CD14-positive monocyte (primary cell): ENCODE results near the gene FAM9C. TPM values are rescaled to one million over a fixed set of nuclear protein-coding genes. Genes with fewer than 3 reads are reported as not detected.

Source experiments
- DNase-seq, 3 donors: peaks; one replicate each; pipeline ENCODE4 v3.0.0-alpha.2; 2011 to 2022
- H2AFZ ChIP-seq: 2 replicates; pipeline ENCODE4 v1.6.0; 2012; ENCODE audit warnings: mild to moderate bottlenecking, low read depth, low read length, inconsistent platforms; ENCODE audit not compliant: insufficient read depth, poor library complexity, severe bottlenecking
- H3K27ac ChIP-seq, 2 donors: 1 replicate in 1 of 2; 2 replicates in 1 of 2; pipeline ENCODE4 v1.5.1; 2012 to 2013; ENCODE audit warnings: low read length in 2 of 2, control low read depth in 1 of 2, inconsistent platforms in 1 of 2, low read depth in 1 of 2, mild to moderate bottlenecking in 1 of 2
- H3K27me3 ChIP-seq, 2 donors: one replicate each; pipeline versions ENCODE4 v1.6.0 to v1.6.1; 2011 to 2013; ENCODE audit warnings: low read length in 2 of 2; ENCODE audit not compliant: control insufficient read depth in 2 of 2, insufficient read depth in 2 of 2
- H3K36me3 ChIP-seq, 2 donors: replicated peaks in 1 of 2; 1 replicate in 1 of 2; 2 replicates in 1 of 2; pipeline versions ENCODE4 v1.5.1 to v1.6.1; 2012 to 2013; ENCODE audit warnings: low read length in 2 of 2, control low read depth in 1 of 2, inconsistent platforms in 1 of 2, mild to moderate bottlenecking in 1 of 2; ENCODE audit not compliant: insufficient read depth in 2 of 2, control insufficient read depth in 1 of 2
- H3K4me1 ChIP-seq, 2 donors: 1 replicate in 1 of 2; 2 replicates in 1 of 2; pipeline versions ENCODE4 v1.5.1 to v1.6.1; 2012 to 2013; ENCODE audit warnings: low read length in 2 of 2, control low read depth in 1 of 2, inconsistent platforms in 1 of 2, mild to moderate bottlenecking in 1 of 2, moderate library complexity in 1 of 2; ENCODE audit not compliant: insufficient read depth in 2 of 2, control insufficient read depth in 1 of 2
- H3K4me2 ChIP-seq: replicated peaks from 2 replicates; pipeline ENCODE3; 2012; ENCODE audit warnings: low read length, moderate library complexity, mild to moderate bottlenecking; ENCODE audit not compliant: poor library complexity, severe bottlenecking; ENCODE audit errors: extremely low read depth
- H3K4me3 ChIP-seq, 3 experiments: fragments of 200-600 bp in 1 of 3; sonication (generic) in 1 of 3; replicated peaks in 1 of 3; 1 replicate in 2 of 3; 2 replicates in 1 of 3; pipeline ENCODE4 v1.5.1; 2011 to 2013; ENCODE audit warnings: low read length in 3 of 3, mild to moderate bottlenecking in 3 of 3, control low read depth in 2 of 3, low read depth in 2 of 3, inconsistent platforms in 1 of 3, moderate library complexity in 1 of 3
- H3K79me2 ChIP-seq: 2 replicates; pipeline ENCODE4 v1.6.0; 2012; ENCODE audit warnings: mild to moderate bottlenecking, control low read depth, inconsistent platforms, low read length, moderate library complexity; ENCODE audit not compliant: insufficient read depth
- H3K9ac ChIP-seq: 2 replicates; pipeline ENCODE4 v1.6.0; 2017; ENCODE audit warnings: low read length, mild to moderate bottlenecking; ENCODE audit not compliant: insufficient read depth, poor library complexity, severe bottlenecking
- H3K9me3 ChIP-seq, 2 donors: replicated peaks in 1 of 2; 1 replicate in 1 of 2; 2 replicates in 1 of 2; pipeline versions ENCODE4 v1.5.1 to v1.6.1; 2012 to 2013; ENCODE audit warnings: low read length in 2 of 2, control low read depth in 1 of 2; ENCODE audit not compliant: control insufficient read depth in 1 of 2, insufficient read depth in 1 of 2
- H4K20me1 ChIP-seq: 2 replicates; pipeline ENCODE4 v1.6.0; 2012; ENCODE audit warnings: mild to moderate bottlenecking, low read length, control low read depth, moderate library complexity; ENCODE audit not compliant: insufficient read depth
- H3K27ac Mint-ChIP-seq, 7 donors: one replicate each; pipeline ENCODE4 v1.8.0; 2020; ENCODE audit warnings: mild to moderate bottlenecking in 7 of 7, mixed read lengths in 7 of 7, moderate library complexity in 6 of 7, inconsistent platforms in 2 of 7
- H3K27me3 Mint-ChIP-seq, 3 donors: one replicate each; pipeline ENCODE4 v1.8.0; 2021 to 2022; ENCODE audit warnings: low read depth in 3 of 3, mild to moderate bottlenecking in 3 of 3, mixed read lengths in 3 of 3, moderate library complexity in 3 of 3, inconsistent platforms in 1 of 3
- H3K36me3 Mint-ChIP-seq, 2 donors: one replicate each; pipeline ENCODE4 v1.8.0; 2020; ENCODE audit warnings: mixed read lengths in 2 of 2, inconsistent platforms in 1 of 2, mild to moderate bottlenecking in 1 of 2
- H3K4me1 Mint-ChIP-seq: one replicate; pipeline ENCODE4 v1.8.0; 2020; ENCODE audit warnings: mild to moderate bottlenecking, mixed read lengths
- H3K4me3 Mint-ChIP-seq, 2 donors: one replicate each; pipeline ENCODE4 v1.8.0; 2020; ENCODE audit warnings: mild to moderate bottlenecking in 2 of 2, mixed read lengths in 2 of 2, moderate library complexity in 1 of 2
- H3K9me3 Mint-ChIP-seq, 7 donors: one replicate each; pipeline ENCODE4 v1.8.0; 2020 to 2022; ENCODE audit warnings: mixed read lengths in 7 of 7, mild to moderate bottlenecking in 6 of 7, moderate library complexity in 6 of 7, inconsistent platforms in 2 of 7
- CTCF ChIP-seq: fragments of 200-600 bp; IDR thresholded peaks from one replicate; pipeline ENCODE4 v1.8.0; 2022; ENCODE audit warnings: antibody characterized with exemption, mild to moderate bottlenecking
- WGBS: methylation state at CpG from one replicate; pipeline ENCODE4 v1.1.5; 2013; ENCODE audit warnings: missing lambda C conversion rate; ENCODE audit not compliant: insufficient coverage; 5-methylcytosine and 5-hydroxymethylcytosine counted together
- intact Hi-C, 2 donors: fragments of 100-400 bp; cut with micrococcal nuclease; formaldehyde crosslinking; loops; one replicate each; pipeline versions ENCODE4 v1.15.0 to v1.15.1; 2023
- polyA plus RNA-seq, 3 donors: library from polyadenylated mRNA; depleted of rRNA in 1 of 3; unstranded in 2 of 3; stranded (reverse) in 1 of 3; fragments of 300-500 nt in 2 of 3; fragments of >200 nt in 1 of 3; fragmentation: Illumina TruSeq in 2 of 3; gene quantifications; 1 replicate in 2 of 3; 2 replicates in 1 of 3; pipeline ENCODE4 v1.2.3, GENCODE V29; 2012 to 2021

Gene FAM9C
- polyA plus RNA-seq, 3 donors: not detected

GRCh38 chrX:13092455-13092941 is 48.1 kb upstream of the FAM9C start:
- peak; percentile 87 to 88 (median 87) for DNase-seq
- Histone ChIP-seq H3K27me3 (peaks cover 0 to 15% of the 10 kb centered on the region in 2 donors), H3K9ac (peak overlapping the region; percentile 44), H3K4me1 (peaks cover 60 to 61% of the 10 kb centered on the region in 2 donors), H3K4me3 (peak overlapping the region in 1 of 3 experiments; percentile 31), H3K4me2 (peak overlapping the region; percentile 49), H3K27ac (peak overlapping the region; percentile 95), H3K79me2 (peaks cover 9% of the 10 kb centered on the region), H4K20me1 (no peaks in the 10 kb centered on the region), H3K9me3 (no peaks in the 10 kb centered on the region), H3K36me3 (no peaks in the 10 kb centered on the region), H2AFZ (no peak overlapping the region)
- intact Hi-C loops: loop anchor here (5.0 to 10.0 kb wide), 2 partner anchors 118 to 120 kb away; partner anchors contain the start of gene TMSB4X (in 1 of the 2)
- H3K4me3 Mint-ChIP-seq: peak overlapping the region in 1 of 2 donors; percentile 6
- H3K27ac Mint-ChIP-seq: peak overlapping the region; percentile 96 to 98 (median 97)
- H3K27me3 Mint-ChIP-seq: peaks cover 0 to 50% (median 0%) of the 10 kb centered on the region in 3 donors
- peaks cover 53% of the 10 kb centered on the region for H3K4me1 Mint-ChIP-seq
- H3K9me3 Mint-ChIP-seq: peaks cover 0 to 11% (median 5%) of the 10 kb centered on the region in 7 donors
- 0% methylated on average over 3 of the region's 7 CpGs for WGBS
- peak; percentile 25 for TF ChIP-seq CTCF
- H3K36me3 Mint-ChIP-seq: peaks cover 0 to 3% of the 10 kb centered on the region in 2 donors

GRCh38 chrX:13091111-13091765 is 46.8 kb upstream of the FAM9C start:
- Histone ChIP-seq H3K27ac (peak overlapping the region; percentile 95 to 99), H3K9ac (peak overlapping the region; percentile 54), H3K27me3 (peaks cover 0 to 17% of the 10 kb centered on the region in 2 donors), H3K4me3 (peak overlapping the region in 1 of 3 experiments; percentile 31), H3K79me2 (peaks cover 14% of the 10 kb centered on the region), H4K20me1 (no peaks in the 10 kb centered on the region), H3K36me3 (no peaks in the 10 kb centered on the region), H3K4me2 (peak overlapping the region; percentile 49), H3K9me3 (no peaks in the 10 kb centered on the region), H3K4me1 (peaks cover 72 to 73% of the 10 kb centered on the region in 2 donors), H2AFZ (no peak overlapping the region)
- no CpG with 5 or more reads among the region's 6 CpGs for WGBS
- DNase-seq: peak; percentile 64 to 73 (median 73)
- intact Hi-C loops: loop anchor here (5.0 to 10.0 kb wide), 2 partner anchors 116 to 119 kb away; partner anchors contain the start of gene TMSB4X (in 1 of the 2)
- no peak for TF ChIP-seq CTCF
- peaks cover 0 to 46% (median 0%) of the 10 kb centered on the region in 3 donors for H3K27me3 Mint-ChIP-seq
- peak overlapping the region; percentile 57 to 60 for H3K4me3 Mint-ChIP-seq
- H3K36me3 Mint-ChIP-seq: peaks cover 0 to 7% of the 10 kb centered on the region in 2 donors
- peaks cover 65% of the 10 kb centered on the region for H3K4me1 Mint-ChIP-seq
- peaks cover 0 to 11% (median 5%) of the 10 kb centered on the region in 7 donors for H3K9me3 Mint-ChIP-seq
- peak overlapping the region; percentile 96 to 98 (median 97) for H3K27ac Mint-ChIP-seq
